Thoracic aorta (tissue), 2 donors: ENCODE measurements around the gene OSBPL3. TPM values are rescaled to one million over a fixed set of nuclear protein-coding genes. Genes with fewer than 3 reads are reported as not detected.

Source experiments
- ATAC-seq: fragments of 150-250 bp; one replicate; pipeline ENCODE4 v1.8.0; 2017; ENCODE audit warnings: low read depth; ENCODE audit not compliant: insufficient number of reproducible peaks, low FRiP score
- DNase-seq: peaks from one replicate; pipeline ENCODE4 v3.0.0-alpha.2; 2020; ENCODE audit warnings: low spot score
- H3K27ac ChIP-seq, 2 donors: fragments of 200-600 bp; sonication (generic); 1 replicate in 1 of 2; 2 replicates in 1 of 2; pipeline ENCODE4 v1.5.1; 2016; ENCODE audit warnings: mild to moderate bottlenecking in 2 of 2, moderate library complexity in 2 of 2
- H3K27me3 ChIP-seq: fragments of 200-600 bp; sonication (generic); replicated peaks from 2 replicates; pipeline ENCODE4 v1.6.0; 2016; ENCODE audit warnings: mild to moderate bottlenecking; ENCODE audit not compliant: insufficient read depth
- H3K36me3 ChIP-seq: fragments of 200-600 bp; sonication (generic); one replicate; pipeline ENCODE4 v1.5.1; 2016
- H3K4me1 ChIP-seq, 2 donors: fragments of 200-600 bp; sonication (generic); 1 replicate in 1 of 2; 2 replicates in 1 of 2; pipeline versions ENCODE4 v1.5.1 to v1.6.0; 2016; ENCODE audit warnings: low read depth in 2 of 2, mild to moderate bottlenecking in 1 of 2; ENCODE audit not compliant: control insufficient read depth in 1 of 2
- H3K4me3 ChIP-seq: fragments of 200-600 bp; sonication (generic); 2 replicates; pipeline ENCODE4 v1.5.1; 2016; ENCODE audit warnings: mild to moderate bottlenecking
- H3K9me3 ChIP-seq: fragments of 200-600 bp; sonication (generic); 2 replicates; pipeline ENCODE4 v1.5.1; 2016
- CTCF ChIP-seq: fragments of 200-600 bp; sonication (generic); IDR thresholded peaks from one replicate; pipeline ENCODE4 v1.5.1; 2019; ENCODE audit warnings: antibody characterized with exemption
- total RNA-seq, 2 donors: library from RNA; depleted of rRNA; stranded (reverse); fragments of >200 nt; gene quantifications; one replicate each; pipeline versions ENCODE4 v1.1.0 to v1.2.3, GENCODE V29; 2016

Gene OSBPL3
- total RNA-seq, 2 donors from 2014 or later: 5.5 to 7.9 TPM

GRCh38 chr7:24783698-24784097 lies 196.3 kb downstream of the OSBPL3 start:
- no peaks in the 10 kb centered on the region for H3K9me3 ChIP-seq
- ATAC-seq: no peak
- H3K27ac ChIP-seq: no peak overlapping the region
- no peak for DNase-seq
- H3K36me3 ChIP-seq: no peaks in the 10 kb centered on the region
- H3K4me3 ChIP-seq: no peak overlapping the region
- H3K27me3 ChIP-seq: no peaks in the 10 kb centered on the region
- TF ChIP-seq CTCF: no peak
- no peaks in the 10 kb centered on the region for H3K4me1 ChIP-seq

- H3K27me3 ChIP-seq: no peaks in the 10 kb centered on the region
- no peak for ATAC-seq
- H3K36me3 ChIP-seq: no peaks in the 10 kb centered on the region
- TF ChIP-seq CTCF: no peak
- H3K27ac ChIP-seq: no peak overlapping the region
- no peaks in the 10 kb centered on the region for H3K9me3 ChIP-seq
- no peak for DNase-seq
- no peak overlapping the region for H3K4me3 ChIP-seq
- H3K4me1 ChIP-seq: no peaks in the 10 kb centered on the region
Observed at GRCh38 chr7:24781106-24781505, 198.9 kb downstream of the OSBPL3 start.

DNA sequence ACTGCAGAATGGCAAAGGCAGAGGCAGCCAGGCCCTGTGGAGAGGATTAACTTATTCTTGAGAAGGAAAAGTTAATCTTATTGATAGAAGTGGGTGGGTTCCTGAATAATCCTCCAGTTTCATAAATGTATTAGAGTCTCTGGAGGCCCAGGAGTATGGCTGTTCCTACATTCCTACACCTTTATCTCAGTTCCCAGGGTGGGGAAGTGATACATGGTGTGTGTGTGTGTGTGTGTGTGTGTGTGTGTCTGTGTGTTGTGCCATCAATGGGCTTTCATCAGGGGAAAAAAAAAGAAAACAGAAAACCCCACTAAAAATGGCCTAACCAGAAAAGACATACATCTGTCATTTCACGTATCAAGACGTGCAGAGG lies 200.7 kb downstream of the OSBPL3 start:
- ATAC-seq (no peak), DNase-seq (no peak)
- Histone ChIP-seq H3K9me3 (no peaks in the 10 kb centered on the region), H3K36me3 (no peaks in the 10 kb centered on the region), H3K27me3 (no peaks in the 10 kb centered on the region), H3K4me3 (no peak overlapping the region), H3K27ac (no peak overlapping the region), H3K4me1 (no peaks in the 10 kb centered on the region)
- no peak for TF ChIP-seq CTCF

DNA sequence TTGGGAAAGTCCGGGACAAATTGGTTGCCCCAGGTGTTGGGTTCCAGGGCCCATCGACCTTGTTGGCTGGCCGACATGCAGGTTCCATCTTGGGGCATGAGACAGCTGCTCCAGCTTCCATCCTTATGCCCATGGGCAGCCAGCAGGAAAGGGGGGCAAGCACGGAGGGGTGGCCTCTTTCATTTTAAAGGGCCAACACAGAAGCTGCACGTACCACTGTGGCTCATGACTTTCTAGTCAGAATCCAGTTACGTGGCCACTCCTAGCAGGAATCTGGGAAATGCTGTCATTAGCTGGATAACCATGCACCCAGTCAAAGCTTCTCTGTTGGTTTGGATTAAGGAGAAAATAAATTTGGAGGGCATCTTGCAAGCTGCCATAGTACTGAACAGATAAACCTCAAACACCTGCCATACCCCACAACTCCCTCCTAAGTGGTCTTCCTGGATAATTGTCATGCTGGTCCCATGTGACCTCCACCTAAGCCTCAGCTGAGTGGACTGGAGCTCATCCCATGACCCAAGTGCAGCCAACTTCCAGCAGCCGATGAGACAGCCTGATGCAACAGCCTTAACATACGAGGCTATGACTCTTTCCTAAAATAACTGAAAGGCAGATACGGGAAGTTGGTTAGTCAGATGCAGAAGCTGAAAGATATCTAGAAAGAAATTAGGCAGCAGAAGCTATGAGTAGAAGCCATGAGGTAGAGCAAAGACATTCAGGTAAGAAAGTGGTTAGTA lies 201.3 kb downstream of the OSBPL3 start:
- H3K27me3 ChIP-seq: no peaks in the 10 kb centered on the region
- H3K9me3 ChIP-seq: no peaks in the 10 kb centered on the region
- H3K4me3 ChIP-seq: no peak overlapping the region
- ATAC-seq (no peak), DNase-seq (no peak)
- no peaks in the 10 kb centered on the region for H3K36me3 ChIP-seq
- no peak overlapping the region for H3K27ac ChIP-seq
- TF ChIP-seq CTCF: no peak
- H3K4me1 ChIP-seq: no peaks in the 10 kb centered on the region

GRCh38 chr7:24777806-24778205 lies 202.2 kb downstream of the OSBPL3 start:
- ATAC-seq (no peak), DNase-seq (no peak)
- Histone ChIP-seq H3K36me3 (no peaks in the 10 kb centered on the region), H3K4me1 (no peaks in the 10 kb centered on the region), H3K9me3 (no peaks in the 10 kb centered on the region), H3K27ac (no peak overlapping the region), H3K4me3 (no peak overlapping the region), H3K27me3 (no peaks in the 10 kb centered on the region)
- no peak for TF ChIP-seq CTCF
